HG03045 (cell line): ENCODE results near the gene IQGAP1.

ENCODE experiments used
- ATAC-seq: cut with Tn5 transposase; IDR thresholded peaks from one replicate; pipeline ENCODE4 v1.9.1; 2021; ENCODE audit warnings: mild to moderate bottlenecking, moderate library complexity; ENCODE audit not compliant: unreplicated experiment

Gene IQGAP1

GRCh38 chr15:90437516-90437915 is 49.5 kb downstream of the IQGAP1 start:
- ATAC-seq, result no peak

- ATAC-seq, result no peak
Measured at GRCh38 chr15:90439946-90440345, 51.9 kb downstream of the IQGAP1 start.

- no peak for ATAC-seq
Measured at GRCh38 chr15:90441027-90441426, 53.0 kb downstream of the IQGAP1 start.

GRCh38 chr15:90442423-90442822 is 54.4 kb downstream of the IQGAP1 start:
- ATAC-seq, result no peak

GRCh38 chr15:90449206-90449735 is 61.2 kb downstream of the IQGAP1 start:
- ATAC-seq, result no peak

GRCh38 chr15:90451053-90451850 is 63.2 kb downstream of the IQGAP1 start:
- no peak for ATAC-seq

GRCh38 chr15:90456236-90456635 is 68.2 kb downstream of the IQGAP1 start:
- no peak for ATAC-seq

GRCh38 chr15:90458061-90458460 is 70.0 kb downstream of the IQGAP1 start:
- no peak for ATAC-seq

- no peak for ATAC-seq
Measured at GRCh38 chr15:90459368-90459767, 71.3 kb downstream of the IQGAP1 start.

- ATAC-seq, result no peak
Measured at GRCh38 chr15:90460142-90460824, 72.2 kb downstream of the IQGAP1 start.

- ATAC-seq, result no peak
Measured at GRCh38 chr15:90463381-90463780, 75.3 kb downstream of the IQGAP1 start.

- no peak for ATAC-seq
Measured at GRCh38 chr15:90465140-90465929, 77.3 kb downstream of the IQGAP1 start.

GRCh38 chr15:90465930-90466567 is 78.0 kb downstream of the IQGAP1 start:
- no peak for ATAC-seq

GRCh38 chr15:90469723-90470122 is 81.7 kb downstream of the IQGAP1 start:
- ATAC-seq, result no peak

GRCh38 chr15:90470453-90470852 is 82.4 kb downstream of the IQGAP1 start:
- ATAC-seq, result no peak

GRCh38 chr15:90471126-90471525 is 83.1 kb downstream of the IQGAP1 start:
- no peak for ATAC-seq

- ATAC-seq, result no peak
Measured at GRCh38 chr15:90471769-90472168, 83.7 kb downstream of the IQGAP1 start.

GRCh38 chr15:90478846-90479481 is 90.9 kb downstream of the IQGAP1 start:
- no peak for ATAC-seq

- no peak for ATAC-seq
Measured at GRCh38 chr15:90479656-90480055, 91.6 kb downstream of the IQGAP1 start.

- ATAC-seq, result no peak
Measured at GRCh38 chr15:90481023-90481422, 93.0 kb downstream of the IQGAP1 start.
